ENCODE data around the gene KPNB1. TPM values are rescaled to one million over a fixed set of nuclear protein-coding genes. Genes with fewer than 3 reads are reported as not detected.

KPNB1 gene
- total RNA-seq, 4 donors from 2014 or later = 134 to 207 (median 170) TPM

- H3K4me1 ChIP-seq = no peaks in the 10 kb centered on the region
- no peaks in the 10 kb centered on the region for H3K27me3 ChIP-seq
- H3K9me3 ChIP-seq = no peaks in the 10 kb centered on the region
- H3K27ac ChIP-seq = no peak overlapping the region
- peaks cover 91 to 97% of the 10 kb centered on the region in 2 donors for H3K36me3 ChIP-seq
- TF ChIP-seq, protein P1, sequence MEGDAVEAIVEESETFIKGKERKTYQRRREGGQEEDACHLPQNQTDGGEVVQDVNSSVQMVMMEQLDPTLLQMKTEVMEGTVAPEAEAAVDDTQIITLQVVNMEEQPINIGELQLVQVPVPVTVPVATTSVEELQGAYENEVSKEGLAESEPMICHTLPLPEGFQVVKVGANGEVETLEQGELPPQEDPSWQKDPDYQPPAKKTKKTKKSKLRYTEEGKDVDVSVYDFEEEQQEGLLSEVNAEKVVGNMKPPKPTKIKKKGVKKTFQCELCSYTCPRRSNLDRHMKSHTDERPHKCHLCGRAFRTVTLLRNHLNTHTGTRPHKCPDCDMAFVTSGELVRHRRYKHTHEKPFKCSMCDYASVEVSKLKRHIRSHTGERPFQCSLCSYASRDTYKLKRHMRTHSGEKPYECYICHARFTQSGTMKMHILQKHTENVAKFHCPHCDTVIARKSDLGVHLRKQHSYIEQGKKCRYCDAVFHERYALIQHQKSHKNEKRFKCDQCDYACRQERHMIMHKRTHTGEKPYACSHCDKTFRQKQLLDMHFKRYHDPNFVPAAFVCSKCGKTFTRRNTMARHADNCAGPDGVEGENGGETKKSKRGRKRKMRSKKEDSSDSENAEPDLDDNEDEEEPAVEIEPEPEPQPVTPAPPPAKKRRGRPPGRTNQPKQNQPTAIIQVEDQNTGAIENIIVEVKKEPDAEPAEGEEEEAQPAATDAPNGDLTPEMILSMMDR (IDR thresholded peaks at IDR 0.05) = no peak
- TF ChIP-seq POLR2A (IDR thresholded peaks at IDR 0.05) = no peak
- intact Hi-C loops (cut with DNase I) = no loop called here
- WGBS, 2 donors = 51 to 57% methylated on average over 1 of the region's 1 CpG
- H3K4me3 ChIP-seq (replicated peaks in 1 of 3) = no peak overlapping the region
- DNase-seq = no peak
Measured at GRCh38 chr17:47670064-47670463, 20.3 kb downstream of the KPNB1 start.

DNA sequence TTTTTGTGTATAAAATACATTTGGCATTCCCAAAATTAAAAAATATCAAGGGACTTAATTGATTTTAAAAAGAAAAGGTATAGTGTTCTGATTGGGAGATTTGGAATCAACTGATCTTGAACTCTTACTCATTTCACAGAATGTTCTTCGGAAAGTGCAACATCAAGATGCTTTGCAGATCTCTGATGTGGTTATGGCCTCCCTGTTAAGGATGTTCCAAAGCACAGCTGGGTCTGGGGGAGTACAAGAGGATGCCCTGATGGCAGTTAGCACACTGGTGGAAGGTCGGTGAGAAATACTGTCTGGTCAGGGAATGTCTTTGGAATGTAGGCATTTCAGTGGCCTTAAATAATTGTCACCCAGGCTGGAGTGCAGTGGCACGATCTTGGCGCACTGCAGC, 24.8 kb downstream of the KPNB1 start:
- peaks cover 98% of the 10 kb centered on the region in 2 donors for H3K36me3 ChIP-seq
- H3K9me3 ChIP-seq = no peaks in the 10 kb centered on the region
- DNase-seq = no peak
- intact Hi-C loops (cut with DNase I) = no loop called here
- no peak for TF ChIP-seq POLR2A (IDR thresholded peaks at IDR 0.05)
- TF ChIP-seq, protein P1 (IDR thresholded peaks at IDR 0.05) = no peak
- WGBS, 2 donors = 87 to 95% methylated on average over 4 of the region's 4 CpGs
- no peak overlapping the region for H3K4me3 ChIP-seq (replicated peaks in 1 of 3)
- H3K27ac ChIP-seq = no peak overlapping the region
- H3K4me1 ChIP-seq = no peaks in the 10 kb centered on the region
- H3K27me3 ChIP-seq = no peaks in the 10 kb centered on the region

DNA sequence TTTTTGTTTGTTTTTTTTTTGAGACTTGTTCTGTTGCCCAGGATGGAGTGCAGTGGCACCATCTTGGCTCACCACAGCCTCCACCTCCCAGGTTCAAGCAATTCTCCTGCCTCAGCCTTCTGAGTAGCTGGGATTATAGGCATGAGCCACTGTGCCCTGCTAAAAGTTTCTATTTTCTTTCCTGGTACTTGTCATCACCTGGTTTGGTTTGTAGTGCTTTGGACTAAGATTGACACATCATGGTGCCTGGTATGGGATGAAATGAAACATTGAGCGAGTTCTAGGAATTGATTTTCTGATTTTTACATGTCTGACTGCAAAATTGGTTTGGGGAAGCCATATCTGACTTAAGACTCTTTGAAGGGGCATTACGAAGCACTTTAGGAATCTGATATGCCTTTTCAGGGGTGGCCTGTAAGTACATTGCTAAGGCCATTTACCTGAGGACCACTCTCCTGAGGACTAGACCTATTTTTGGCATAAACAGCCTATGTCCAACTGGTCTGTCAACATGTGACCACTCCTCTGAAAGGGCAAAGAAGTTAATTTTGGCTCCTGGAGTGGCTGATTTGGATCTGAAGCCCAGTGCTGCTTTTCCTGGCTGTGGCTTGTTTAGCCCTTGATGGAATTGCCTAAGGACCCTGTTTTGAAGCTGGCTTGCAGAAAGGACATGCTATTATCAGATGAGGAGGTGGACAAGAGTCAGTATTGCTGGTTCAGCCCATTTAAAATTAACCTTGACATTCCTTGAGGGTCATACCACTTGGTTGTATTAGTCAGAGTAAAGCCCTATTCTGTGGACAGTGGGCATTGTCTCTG, 25.9 kb downstream of the KPNB1 start:
- WGBS, 2 donors = 92 to 98% methylated on average over 2 of the region's 2 CpGs
- Histone ChIP-seq H3K36me3 (peaks cover 98% of the 10 kb centered on the region in 2 donors), H3K27ac (no peak overlapping the region), H3K9me3 (no peaks in the 10 kb centered on the region), H3K4me3 (replicated peaks in 1 of 3) (no peak overlapping the region), H3K27me3 (no peaks in the 10 kb centered on the region), H3K4me1 (peaks cover 0 to 2% of the 10 kb centered on the region in 2 donors)
- TF ChIP-seq, protein P1 (IDR thresholded peaks at IDR 0.05) = no peak
- no peak for TF ChIP-seq POLR2A (IDR thresholded peaks at IDR 0.05)
- no peak for DNase-seq
- intact Hi-C loops (cut with DNase I) = no loop called here

DNA sequence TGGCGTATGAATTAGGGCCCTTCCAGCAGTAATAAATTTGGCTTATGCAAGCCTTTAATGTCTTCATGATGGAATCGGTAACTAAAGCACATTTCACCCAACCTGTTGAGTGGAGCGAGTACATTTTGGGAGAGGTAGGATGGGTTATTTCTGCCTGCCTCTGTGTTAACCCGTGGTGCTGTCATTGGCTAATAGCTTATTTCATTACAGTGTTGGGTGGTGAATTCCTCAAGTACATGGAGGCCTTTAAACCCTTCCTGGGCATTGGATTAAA, 26.4 kb downstream of the KPNB1 start:
- TF ChIP-seq POLR2A (IDR thresholded peaks at IDR 0.05) = no peak
- TF ChIP-seq, protein P1 (IDR thresholded peaks at IDR 0.05) = no peak
- Histone ChIP-seq H3K9me3 (no peaks in the 10 kb centered on the region), H3K27me3 (no peaks in the 10 kb centered on the region), H3K36me3 (peaks cover 98% of the 10 kb centered on the region in 2 donors), H3K4me1 (peaks cover 0 to 6% of the 10 kb centered on the region in 2 donors), H3K4me3 (replicated peaks in 1 of 3) (no peak overlapping the region), H3K27ac (no peak overlapping the region)
- intact Hi-C loops (cut with DNase I) = no loop called here
- WGBS, 2 donors = 95 to 96% methylated on average over 4 of the region's 4 CpGs
- no peak for DNase-seq

DNA sequence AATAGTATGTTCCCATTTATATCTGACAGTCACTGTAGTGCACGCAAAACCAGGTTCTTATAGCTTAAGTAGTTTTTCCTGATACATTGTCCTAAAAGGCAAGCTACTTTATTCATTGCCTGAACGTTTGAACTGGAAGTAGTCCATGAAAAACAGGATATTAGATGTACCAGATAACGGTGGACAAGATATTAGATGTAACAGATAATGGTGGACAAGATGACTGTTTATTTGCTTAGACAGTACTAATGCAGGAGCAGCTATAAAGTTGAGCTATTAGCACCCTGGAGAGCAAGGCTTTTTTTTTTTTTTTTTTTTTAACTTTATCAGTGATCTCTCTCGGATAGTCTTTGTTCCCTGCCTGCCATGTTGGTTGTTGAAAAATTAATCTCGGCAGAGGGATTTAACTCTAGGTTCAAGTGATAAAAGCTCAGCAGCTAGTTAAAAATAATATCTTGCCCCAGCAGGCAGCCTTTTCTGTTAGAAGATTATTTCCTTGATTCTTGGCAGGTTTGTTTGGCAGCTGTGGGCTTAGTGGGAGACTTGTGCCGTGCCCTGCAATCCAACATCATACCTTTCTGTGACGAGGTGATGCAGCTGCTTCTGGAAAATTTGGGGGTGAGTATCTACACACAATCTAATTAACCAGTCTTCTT, 26.9 kb downstream of the KPNB1 start:
- H3K4me1 ChIP-seq = peaks cover 0 to 6% of the 10 kb centered on the region in 2 donors
- peaks cover 98% of the 10 kb centered on the region in 2 donors for H3K36me3 ChIP-seq
- no peak for DNase-seq
- TF ChIP-seq POLR2A (IDR thresholded peaks at IDR 0.05) = no peak
- TF ChIP-seq, protein P1 (IDR thresholded peaks at IDR 0.05) = no peak
- H3K27ac ChIP-seq = no peak overlapping the region
- H3K9me3 ChIP-seq = no peaks in the 10 kb centered on the region
- no peaks in the 10 kb centered on the region for H3K27me3 ChIP-seq
- intact Hi-C loops (cut with DNase I) = no loop called here
- 82% methylated on average over 7 of the region's 7 CpGs for WGBS, 2 donors
- H3K4me3 ChIP-seq (replicated peaks in 1 of 3) = no peak overlapping the region

All from thyroid gland (tissue), 4 donors.